Dendritic cell treated with granulocyte-macrophage colony-stimulating factor and Interleukin-4, amounts not matched to agents 40 ng/mL and 50 ng/mL, for 4 days (primary cell): ENCODE results near the gene SEC23B.
"Not testable (repeated sequence)": the region's sequence is repeated elsewhere in the genome, so short reads cannot be mapped to it uniquely, and the experiment has no call there.

ENCODE experiments used
- H3K27ac Mint-ChIP-seq: one replicate; pipeline ENCODE4 v1.8.0; 2022; ENCODE audit warnings: mild to moderate bottlenecking, mixed read lengths
- H3K27me3 Mint-ChIP-seq: one replicate; pipeline ENCODE4 v1.8.0; 2022; ENCODE audit warnings: mild to moderate bottlenecking, mixed read lengths
- H3K36me3 Mint-ChIP-seq: one replicate; pipeline ENCODE4 v1.8.0; 2022; ENCODE audit warnings: low read depth, mixed read lengths
- H3K4me1 Mint-ChIP-seq: one replicate; pipeline ENCODE4 v1.8.0; 2022; ENCODE audit warnings: low read depth, mixed read lengths
- H3K4me3 Mint-ChIP-seq: one replicate; pipeline ENCODE4 v1.8.0; 2022; ENCODE audit warnings: mild to moderate bottlenecking, moderate library complexity, mixed read lengths
- H3K9me3 Mint-ChIP-seq: one replicate; pipeline ENCODE4 v1.8.0; 2022; ENCODE audit warnings: mixed read lengths
- intact Hi-C: fragments of 100-400 bp; cut with micrococcal nuclease; formaldehyde crosslinking; loops from one replicate; pipeline ENCODE4 v1.15.0; 2022

SEC23B gene

GRCh38 chr20:18504479-18505060 lies 3.2 kb upstream of the SEC23B start:
- Mint-ChIP-seq H3K27me3 (peaks cover 3% of the 10 kb centered on the region), H3K36me3 (peaks cover 24% of the 10 kb centered on the region), H3K27ac (peak overlapping the region; percentile 72), H3K9me3 (no peaks in the 10 kb centered on the region), H3K4me1 (peaks cover 21% of the 10 kb centered on the region), H3K4me3 (peak overlapping the region; percentile 44)
- intact Hi-C loops, result loop anchor here (5.0 kb wide), 1 partner anchor 92 kb away; no protein-coding TSS in a partner anchor

GRCh38 chr20:18506744-18507143 lies 996 bp upstream of the SEC23B start:
- Mint-ChIP-seq H3K4me1 (peaks cover 43% of the 10 kb centered on the region), H3K27me3 (peaks cover 3% of the 10 kb centered on the region), H3K4me3 (peak overlapping the region; percentile 100), H3K9me3 (no peaks in the 10 kb centered on the region), H3K36me3 (peaks cover 43% of the 10 kb centered on the region), H3K27ac (peak overlapping the region; percentile 97)
- intact Hi-C loops, result loop anchor here (1.0 to 5.0 kb wide), 4 partner anchors 9 to 94 kb away; partner anchors contain the start of genes DZANK1, POLR3F, RBBP9 and SMIM26

- H3K27me3 Mint-ChIP-seq, result no peaks in the 10 kb centered on the region
- intact Hi-C loops, result no loop called here
- peaks cover 56% of the 10 kb centered on the region for H3K36me3 Mint-ChIP-seq
- peak overlapping the region; percentile 97 for H3K27ac Mint-ChIP-seq
- peaks cover 52% of the 10 kb centered on the region for H3K4me1 Mint-ChIP-seq
- no peaks in the 10 kb centered on the region for H3K9me3 Mint-ChIP-seq
- H3K4me3 Mint-ChIP-seq, result peak overlapping the region; percentile 68
Measured at GRCh38 chr20:18511571-18511970, 3.8 kb downstream of the SEC23B start.

GRCh38 chr20:18513208-18513607 lies 5.5 kb downstream of the SEC23B start:
- H3K9me3 Mint-ChIP-seq, result no peaks in the 10 kb centered on the region
- peaks cover 51% of the 10 kb centered on the region for H3K4me1 Mint-ChIP-seq
- peaks cover 45% of the 10 kb centered on the region for H3K36me3 Mint-ChIP-seq
- peak overlapping the region; percentile 59 for H3K27ac Mint-ChIP-seq
- intact Hi-C loops, result no loop called here
- H3K4me3 Mint-ChIP-seq, result no peak overlapping the region
- H3K27me3 Mint-ChIP-seq, result no peaks in the 10 kb centered on the region

- Mint-ChIP-seq H3K36me3 (peaks cover 36% of the 10 kb centered on the region), H3K4me3 (no peak overlapping the region), H3K9me3 (no peaks in the 10 kb centered on the region), H3K27ac (peak overlapping the region; percentile 29), H3K4me1 (peaks cover 42% of the 10 kb centered on the region), H3K27me3 (no peaks in the 10 kb centered on the region)
- intact Hi-C loops, result no loop called here
Measured at GRCh38 chr20:18514127-18514526, 6.4 kb downstream of the SEC23B start.

GRCh38 chr20:18515973-18516372 lies 8.2 kb downstream of the SEC23B start:
- H3K36me3 Mint-ChIP-seq, result peaks cover 18% of the 10 kb centered on the region
- H3K4me3 Mint-ChIP-seq, result no peak overlapping the region
- peaks cover 23% of the 10 kb centered on the region for H3K4me1 Mint-ChIP-seq
- H3K27ac Mint-ChIP-seq, result no peak overlapping the region
- intact Hi-C loops, result no loop called here
- no peaks in the 10 kb centered on the region for H3K9me3 Mint-ChIP-seq
- H3K27me3 Mint-ChIP-seq, result no peaks in the 10 kb centered on the region

- H3K4me3 Mint-ChIP-seq, H3K36me3 Mint-ChIP-seq, intact Hi-C loops, H3K27me3 Mint-ChIP-seq, H3K27ac Mint-ChIP-seq, H3K4me1 Mint-ChIP-seq, H3K9me3 Mint-ChIP-seq: not testable (repeated sequence)
Measured at GRCh38 chr20:18522066-18522465, 14.3 kb downstream of the SEC23B start.

GRCh38 chr20:18523066-18523465 lies 15.3 kb downstream of the SEC23B start:
- Mint-ChIP-seq H3K4me3 (no peak overlapping the region), H3K27ac (no peak overlapping the region), H3K27me3 (no peaks in the 10 kb centered on the region), H3K36me3 (no peaks in the 10 kb centered on the region), H3K9me3 (no peaks in the 10 kb centered on the region), H3K4me1 (no peaks in the 10 kb centered on the region)
- intact Hi-C loops, result no loop called here

GRCh38 chr20:18524646-18525045 lies 16.9 kb downstream of the SEC23B start:
- intact Hi-C loops, result no loop called here
- H3K4me3 Mint-ChIP-seq, result no peak overlapping the region
- no peaks in the 10 kb centered on the region for H3K4me1 Mint-ChIP-seq
- no peaks in the 10 kb centered on the region for H3K36me3 Mint-ChIP-seq
- no peaks in the 10 kb centered on the region for H3K9me3 Mint-ChIP-seq
- no peak overlapping the region for H3K27ac Mint-ChIP-seq
- H3K27me3 Mint-ChIP-seq, result no peaks in the 10 kb centered on the region

GRCh38 chr20:18526761-18527160 lies 19.0 kb downstream of the SEC23B start:
- H3K9me3 Mint-ChIP-seq, H3K4me1 Mint-ChIP-seq, H3K4me3 Mint-ChIP-seq, H3K27me3 Mint-ChIP-seq, H3K27ac Mint-ChIP-seq, intact Hi-C loops: not testable (repeated sequence)
- peaks cover 15% of the 10 kb centered on the region for H3K36me3 Mint-ChIP-seq

- peaks cover 21% of the 10 kb centered on the region for H3K36me3 Mint-ChIP-seq
- H3K9me3 Mint-ChIP-seq, result no peaks in the 10 kb centered on the region
- intact Hi-C loops, result no loop called here
- no peaks in the 10 kb centered on the region for H3K4me1 Mint-ChIP-seq
- H3K27ac Mint-ChIP-seq, result no peak overlapping the region
- no peak overlapping the region for H3K4me3 Mint-ChIP-seq
- no peaks in the 10 kb centered on the region for H3K27me3 Mint-ChIP-seq
Measured at GRCh38 chr20:18527339-18527738, 19.6 kb downstream of the SEC23B start.

GRCh38 chr20:18527836-18528235 lies 20.1 kb downstream of the SEC23B start:
- Mint-ChIP-seq H3K27ac (no peak overlapping the region), H3K36me3 (peaks cover 26% of the 10 kb centered on the region), H3K9me3 (no peaks in the 10 kb centered on the region), H3K4me3 (no peak overlapping the region), H3K4me1 (no peaks in the 10 kb centered on the region), H3K27me3 (no peaks in the 10 kb centered on the region)
- intact Hi-C loops, result no loop called here

GRCh38 chr20:18529041-18529440 lies 21.3 kb downstream of the SEC23B start:
- Mint-ChIP-seq H3K36me3 (peaks cover 38% of the 10 kb centered on the region), H3K27me3 (no peaks in the 10 kb centered on the region), H3K9me3 (no peaks in the 10 kb centered on the region), H3K4me3 (no peak overlapping the region), H3K27ac (no peak overlapping the region), H3K4me1 (no peaks in the 10 kb centered on the region)
- intact Hi-C loops, result no loop called here

- Mint-ChIP-seq H3K9me3 (no peaks in the 10 kb centered on the region), H3K36me3 (peaks cover 72% of the 10 kb centered on the region), H3K4me1 (no peaks in the 10 kb centered on the region), H3K27me3 (no peaks in the 10 kb centered on the region), H3K4me3 (no peak overlapping the region), H3K27ac (no peak overlapping the region)
- intact Hi-C loops, result no loop called here
Measured at GRCh38 chr20:18532626-18533025, 24.9 kb downstream of the SEC23B start.

- intact Hi-C loops, result no loop called here
- no peaks in the 10 kb centered on the region for H3K9me3 Mint-ChIP-seq
- peaks cover 80% of the 10 kb centered on the region for H3K36me3 Mint-ChIP-seq
- H3K4me3 Mint-ChIP-seq, result no peak overlapping the region
- no peaks in the 10 kb centered on the region for H3K4me1 Mint-ChIP-seq
- H3K27ac Mint-ChIP-seq, result no peak overlapping the region
- H3K27me3 Mint-ChIP-seq, result no peaks in the 10 kb centered on the region
Measured at GRCh38 chr20:18533491-18533890, 25.8 kb downstream of the SEC23B start.
